Lower leg skin (tissue), 4 donors: Measurements from ENCODE around the gene MAP7D3. TPM values are rescaled to one million over a fixed set of nuclear protein-coding genes. Genes with fewer than 3 reads are reported as not detected.

Experiments
- DNase-seq, 2 donors: peaks; one replicate each; pipeline ENCODE4 v3.0.0-alpha.2; 2019; ENCODE audit warnings: low spot score in 2 of 2
- H3K4me3 ChIP-seq: fragments of 200-600 bp; sonication (generic); 2 replicates; pipeline ENCODE4 v1.5.1; 2017; ENCODE audit warnings: mild to moderate bottlenecking, low read depth; ENCODE audit not compliant: poor library complexity, severe bottlenecking
- CTCF ChIP-seq, 3 donors: fragments of 450-650 bp; IDR thresholded peaks; one replicate each; pipeline ENCODE4 v1.5.1; 2016; ENCODE audit warnings: antibody characterized with exemption in 3 of 3, mild to moderate bottlenecking in 3 of 3, moderate library complexity in 2 of 3
- POLR2A ChIP-seq, 2 donors: fragments of 450-650 bp; IDR thresholded peaks; one replicate each; pipeline ENCODE4 v1.6.1; 2016 to 2017; ENCODE audit warnings: antibody characterized with exemption in 2 of 2, mild to moderate bottlenecking in 1 of 2, moderate library complexity in 1 of 2
- WGBS, 2 donors: methylation state at CpG; one replicate each; pipeline ENCODE4 v1.1.5; 2018; 5-methylcytosine and 5-hydroxymethylcytosine counted together
- intact Hi-C: fragments of 100-400 bp; cut with DNase I; formaldehyde crosslinking; loops from one replicate; pipeline ENCODE4 v1.15.0; 2023; ENCODE audit warnings: low total_unique reads
- total RNA-seq, 4 donors: library from RNA; depleted of rRNA; stranded (reverse); fragments of >200 nt; gene quantifications; one replicate each; pipeline ENCODE4 v1.1.0, GENCODE V29; 2016

The MAP7D3 gene
- total RNA-seq, 4 donors from 2014 or later: 4.4 to 7.6 (median 5.4) TPM

- 50 to 76% methylated on average over 3 of the region's 3 CpGs for WGBS, 2 donors
- intact Hi-C loops: no loop called here
- no peak overlapping the region for H3K4me3 ChIP-seq
- TF ChIP-seq CTCF (IDR thresholded peaks at IDR 0.05) (no peak), POLR2A (IDR thresholded peaks at IDR 0.05) (no peak)
- DNase-seq: no peak
Observed at GRCh38 chrX:136165406-136165805, 85.8 kb downstream of the MAP7D3 start.

DNA sequence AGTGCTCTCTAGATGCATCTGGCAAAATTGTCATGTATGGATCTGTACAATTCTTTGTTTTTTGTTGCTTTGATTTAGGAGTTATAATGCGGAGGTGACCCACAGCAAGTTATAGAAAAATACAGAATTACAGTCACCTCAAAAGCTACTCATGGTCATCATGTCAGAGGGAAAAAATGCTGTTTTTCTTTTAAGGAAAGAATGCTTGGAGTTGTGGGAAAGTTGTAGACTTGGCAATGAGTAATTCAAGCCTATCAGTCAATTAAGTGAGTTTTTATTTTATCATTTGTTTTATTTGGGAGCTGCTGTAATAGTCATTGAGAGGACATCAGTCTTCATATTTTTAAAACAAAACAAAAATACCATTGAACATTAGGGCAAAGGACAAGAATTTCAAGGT is 87.5 kb downstream of the MAP7D3 start:
- TF ChIP-seq CTCF (IDR thresholded peaks at IDR 0.05) (no peak), POLR2A (IDR thresholded peaks at IDR 0.05) (no peak)
- 91 to 95% methylated on average over 1 of the region's 1 CpG for WGBS, 2 donors
- no peak for DNase-seq
- intact Hi-C loops: no loop called here
- H3K4me3 ChIP-seq: no peak overlapping the region

Other genes starting within 250 kb of the MAP7D3 start
- gene FHL1, start 103.9 kb downstream of the MAP7D3 start, total RNA-seq: 100 to 1,000 TPM in 2 of 4 donors, 10 to 100 TPM in 2; 85.9 to 140 (median 107) TPM
- gene ADGRG4, start 49.6 kb upstream of the MAP7D3 start, total RNA-seq: not detected
- gene BRS3, start 236.5 kb upstream of the MAP7D3 start, total RNA-seq: not detected
- 10 to 100 TPM; 36.0 to 56.2 (median 46.6) TPM for gene HTATSF1, start 246.2 kb upstream of the MAP7D3 start, total RNA-seq